GM15510 (cell line): ENCODE measurements around the gene ASCC2.

Source experiments
- POLR2A ChIP-seq: IDR thresholded peaks from 3 replicates; pipeline ENCODE4 v1.6.1; 2011; ENCODE audit warnings: borderline replicate concordance; ENCODE audit not compliant: insufficient read length; ENCODE audit errors: extremely low read depth

The ASCC2 gene

GRCh38 chr22:29758068-29758622 lies 79.9 kb downstream of the ASCC2 start:
- TF ChIP-seq POLR2A: no peak

DNA sequence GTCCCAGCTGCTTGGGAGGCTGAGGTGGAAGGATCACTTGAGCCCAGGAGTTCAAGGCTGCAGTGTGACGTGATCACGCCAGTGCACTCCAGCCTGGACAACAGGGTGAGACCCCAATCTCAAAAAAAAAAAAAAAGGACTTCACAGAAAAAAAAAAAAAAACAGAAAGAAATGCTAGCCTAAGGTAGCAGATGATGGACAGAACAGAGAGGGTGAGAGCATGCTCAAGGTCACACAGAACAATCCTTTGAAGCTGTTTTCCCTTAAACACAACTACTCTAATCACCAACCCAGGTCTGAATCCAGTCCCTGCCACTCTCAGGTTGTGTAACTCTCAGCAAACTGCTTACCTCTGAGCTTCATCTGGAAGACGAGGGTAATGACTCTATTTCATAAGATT lies 81.0 kb downstream of the ASCC2 start:
- no peak for TF ChIP-seq POLR2A

DNA sequence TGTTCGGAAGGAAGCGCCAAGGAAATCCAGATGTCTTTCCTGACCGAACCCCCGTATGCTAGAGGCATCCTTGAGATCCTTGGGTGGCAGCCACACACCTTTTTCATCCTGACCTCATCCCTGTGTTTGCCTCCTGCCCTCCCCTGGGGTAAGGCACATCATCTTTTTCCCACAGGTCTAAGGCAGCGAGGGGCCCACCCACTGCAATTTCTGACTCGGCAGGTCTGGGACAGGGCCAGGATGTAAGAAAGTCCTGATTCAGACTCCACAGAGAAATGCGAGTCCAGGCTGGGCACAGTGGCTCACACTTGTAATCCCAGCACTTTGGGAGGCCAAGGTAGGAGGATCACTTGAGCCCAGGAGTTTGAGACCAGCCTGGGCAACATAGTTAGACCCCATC lies 81.7 kb downstream of the ASCC2 start:
- no peak for TF ChIP-seq POLR2A

DNA sequence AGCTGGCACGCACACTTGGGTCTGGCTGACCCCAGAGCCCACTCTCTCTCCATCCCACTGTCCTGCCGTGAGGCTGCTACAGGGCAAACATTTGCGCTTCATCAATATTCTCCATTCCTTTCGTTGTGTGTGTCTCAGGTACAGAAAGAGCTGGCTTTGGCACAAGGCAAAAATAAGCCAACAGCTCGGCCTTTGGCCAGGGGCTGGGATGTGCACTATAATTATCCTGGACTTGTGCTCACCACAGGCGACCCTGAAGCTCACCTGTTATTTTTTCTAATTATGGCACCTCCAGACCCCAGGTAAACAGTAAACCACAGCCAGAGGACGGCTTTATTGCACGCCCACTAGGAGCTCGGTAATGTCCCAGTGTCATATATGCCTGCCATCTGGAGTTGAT lies 82.2 kb downstream of the ASCC2 start:
- TF ChIP-seq POLR2A: no peak

DNA sequence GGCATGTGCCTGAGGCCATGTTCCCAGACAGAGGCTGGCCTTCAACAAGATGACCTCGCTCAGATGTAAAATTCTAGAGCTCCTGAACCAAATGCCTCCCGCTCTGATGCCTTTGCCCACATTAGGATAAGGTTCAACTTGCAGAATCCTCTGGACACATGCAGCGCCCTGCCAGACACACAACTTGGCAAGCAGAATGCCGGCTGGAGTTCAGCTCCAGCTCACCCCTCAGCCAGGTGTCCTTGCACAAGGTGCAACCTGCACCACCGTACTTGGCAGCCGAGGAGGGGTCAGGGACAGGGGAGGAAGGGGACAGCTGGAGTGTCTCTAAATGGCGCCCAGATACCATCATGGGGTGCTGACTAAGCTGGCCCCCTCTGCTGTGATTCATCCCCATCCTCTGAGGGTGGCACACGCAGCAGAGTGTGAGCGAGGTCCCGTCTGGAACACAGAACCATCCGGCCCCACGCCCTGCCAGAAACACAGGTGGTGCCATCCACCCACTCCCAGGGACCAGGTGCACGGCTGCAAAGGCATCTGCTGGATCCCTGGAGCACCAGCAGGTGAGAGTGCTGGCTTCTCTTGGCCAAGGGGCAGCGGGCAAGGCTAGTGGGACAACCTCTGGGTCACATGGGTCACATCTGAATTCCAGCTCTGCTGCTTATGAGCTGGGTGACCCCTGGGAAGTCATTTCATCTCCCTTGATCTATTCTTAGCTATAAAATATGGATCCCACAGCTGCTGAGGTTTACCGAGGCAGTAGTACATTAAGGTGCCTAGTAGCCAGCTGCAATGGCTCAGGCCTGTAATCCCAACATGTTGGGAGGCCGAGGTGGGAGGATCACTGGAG lies 84.0 kb downstream of the ASCC2 start:
- TF ChIP-seq POLR2A: no peak

- TF ChIP-seq POLR2A: no peak
Observed at GRCh38 chr22:29751669-29752068, 86.4 kb downstream of the ASCC2 start.

DNA sequence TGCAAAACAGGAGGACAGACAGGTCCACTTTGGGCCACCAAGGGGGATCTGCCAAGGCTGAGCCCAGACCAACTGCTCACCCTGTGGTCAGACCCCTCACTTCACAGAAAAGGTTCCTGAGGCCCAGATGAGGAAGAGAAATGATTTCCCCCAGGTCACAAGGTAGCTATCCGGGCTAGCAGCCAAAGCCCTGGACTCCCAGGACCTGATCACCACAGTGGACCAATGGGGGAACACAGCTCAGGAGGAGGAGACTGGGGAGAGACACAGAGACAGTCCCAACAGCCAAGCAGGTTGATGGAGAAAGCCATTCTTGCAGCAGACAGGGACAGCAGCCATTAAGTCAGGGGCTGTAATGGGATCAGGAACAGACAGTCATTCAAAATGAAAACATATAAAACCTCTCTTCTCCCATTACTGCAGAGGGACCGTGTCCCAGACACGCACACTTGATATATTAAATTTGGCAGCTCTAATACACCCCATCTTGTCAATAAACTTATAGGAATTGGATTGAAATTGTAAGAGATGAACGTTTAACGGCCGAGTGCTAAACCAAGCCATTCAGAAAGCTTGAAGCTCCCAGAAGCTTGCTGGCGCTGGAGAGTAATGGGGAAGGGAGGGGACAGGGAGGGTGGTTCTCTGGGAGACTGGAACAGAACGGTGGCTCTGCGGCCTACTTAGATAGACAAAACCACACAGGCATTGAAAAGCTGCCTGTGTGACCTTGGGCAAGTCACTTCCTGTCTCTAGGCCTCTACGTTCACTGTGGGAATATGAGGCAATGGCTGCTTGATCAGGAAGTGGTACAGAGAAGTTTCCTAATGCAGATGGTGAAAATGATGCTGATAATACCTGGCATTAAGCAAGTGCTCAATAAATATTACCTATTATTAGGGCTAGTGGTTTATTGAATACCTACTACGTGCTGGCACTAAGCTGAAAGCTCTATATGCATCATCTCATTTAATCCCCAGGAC lies 87.2 kb downstream of the ASCC2 start:
- TF ChIP-seq POLR2A: no peak

DNA sequence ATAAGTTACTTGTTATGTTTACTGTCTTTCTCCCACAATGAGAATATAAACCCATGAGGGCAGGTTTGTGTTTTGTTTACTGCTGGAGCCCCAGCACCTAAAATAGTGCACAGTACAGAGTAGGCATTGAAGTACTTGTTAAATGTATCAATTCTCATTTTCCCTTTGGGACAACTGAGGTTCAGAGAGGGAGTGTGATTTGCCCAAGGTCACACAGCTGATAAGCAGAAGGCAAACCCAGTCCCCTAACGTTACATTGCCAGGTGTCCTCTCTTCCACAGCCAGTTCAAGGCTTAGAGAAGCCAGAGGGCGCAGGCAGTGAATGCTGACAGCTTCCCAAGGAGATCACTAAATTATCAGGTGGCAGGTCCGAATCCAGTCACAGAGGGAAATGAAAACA lies 88.0 kb downstream of the ASCC2 start:
- no peak for TF ChIP-seq POLR2A

- TF ChIP-seq POLR2A: no peak
Observed at GRCh38 chr22:29748248-29748893, 89.7 kb downstream of the ASCC2 start.

- no peak for TF ChIP-seq POLR2A
Observed at GRCh38 chr22:29747832-29748231, 90.2 kb downstream of the ASCC2 start.

DNA sequence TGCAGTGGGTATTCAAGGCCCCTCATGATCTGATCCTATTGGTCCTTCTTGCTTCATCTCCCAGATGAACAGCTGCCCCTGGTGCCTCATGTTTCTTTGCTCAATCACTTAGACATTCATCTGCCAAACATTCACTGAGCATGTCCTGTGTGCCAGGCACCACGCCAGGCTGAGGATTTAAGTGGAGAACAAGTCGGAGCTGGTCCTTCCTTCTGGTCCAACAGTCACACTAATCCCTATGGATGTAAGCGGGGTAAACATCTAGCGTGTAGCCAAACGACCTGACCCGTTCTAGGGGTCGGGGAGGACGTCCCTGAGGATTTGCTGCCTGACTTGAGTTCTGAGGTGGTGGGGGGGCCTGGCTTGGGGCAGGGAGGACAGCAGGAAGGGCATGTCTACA lies 93.2 kb downstream of the ASCC2 start:
- no peak for TF ChIP-seq POLR2A

GRCh38 chr22:29742326-29742725 lies 95.7 kb downstream of the ASCC2 start:
- no peak for TF ChIP-seq POLR2A

DNA sequence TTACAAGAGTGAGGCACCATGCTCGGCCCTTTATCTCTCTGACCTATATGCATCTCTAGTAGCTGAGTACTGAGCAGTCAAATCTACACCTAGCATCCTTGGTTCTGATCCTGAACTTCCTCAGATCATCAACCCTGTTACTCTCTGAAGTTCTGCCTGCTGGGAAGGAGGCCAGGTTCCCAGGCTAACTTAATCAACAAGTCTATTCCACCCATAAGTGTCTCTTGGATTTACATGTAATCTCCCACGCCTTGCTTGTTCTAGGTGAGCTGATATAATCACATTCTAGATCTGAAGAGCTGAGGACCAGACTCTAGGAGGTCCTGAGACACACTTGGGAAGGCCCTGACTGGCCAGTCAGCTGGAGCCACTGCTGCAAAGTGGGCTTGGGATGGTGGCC lies 96.1 kb downstream of the ASCC2 start:
- no peak for TF ChIP-seq POLR2A

DNA sequence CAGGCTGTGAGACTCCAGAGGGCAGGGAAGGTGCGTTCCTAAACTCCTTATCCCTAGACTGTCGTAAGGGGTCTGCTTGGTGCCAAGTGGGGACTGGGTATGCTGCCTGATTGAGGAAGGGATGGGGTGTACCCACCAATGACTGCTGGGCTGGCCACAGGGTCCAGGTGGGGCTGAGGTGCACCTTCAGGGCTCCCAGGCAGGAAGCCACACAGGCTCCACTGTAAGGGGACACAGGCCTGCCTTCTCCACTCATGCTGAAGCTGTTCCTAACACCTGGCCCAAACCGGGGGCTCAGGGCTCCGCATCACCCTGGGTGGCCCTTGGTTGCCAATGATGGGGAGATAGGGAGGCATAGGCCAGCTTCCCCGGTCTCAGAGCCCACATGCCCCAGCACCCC lies 97.9 kb downstream of the ASCC2 start:
- no peak for TF ChIP-seq POLR2A
